Liver (tissue), 9 donors: ENCODE measurements around the gene PLEKHF1. TPM values are rescaled to one million over a fixed set of nuclear protein-coding genes. Genes with fewer than 3 reads are reported as not detected.

Source experiments
- DNase-seq: peaks from one replicate; pipeline ENCODE4 v3.0.0-alpha.2; 2017; ENCODE audit warnings: low spot score
- H3K27ac ChIP-seq, 2 donors: one replicate each; pipeline ENCODE4 v1.7.0; 2013; ENCODE audit warnings: inconsistent platforms in 2 of 2, low read length in 2 of 2, control low read depth in 1 of 2, low read depth in 1 of 2, mild to moderate bottlenecking in 1 of 2
- H3K27me3 ChIP-seq, 4 donors: one replicate each; pipeline versions ENCODE4 v1.6.1 to v1.7.0; 2013; ENCODE audit warnings: low read length in 3 of 4, inconsistent platforms in 1 of 4, mild to moderate bottlenecking in 1 of 4, moderate library complexity in 1 of 4; ENCODE audit not compliant: control insufficient read depth in 4 of 4, insufficient read depth in 4 of 4
- H3K36me3 ChIP-seq, 4 donors: one replicate each; pipeline versions ENCODE4 v1.6.1 to v1.7.0; 2013; ENCODE audit warnings: low read length in 3 of 4, mild to moderate bottlenecking in 3 of 4, low read depth in 1 of 4, moderate library complexity in 1 of 4; ENCODE audit not compliant: control insufficient read depth in 4 of 4, insufficient read depth in 3 of 4
- H3K4me1 ChIP-seq, 4 donors: one replicate each; pipeline versions ENCODE4 v1.6.1 to v1.7.0; 2013; ENCODE audit warnings: low read length in 3 of 4, mild to moderate bottlenecking in 3 of 4, moderate library complexity in 1 of 4; ENCODE audit not compliant: control insufficient read depth in 4 of 4, insufficient read depth in 4 of 4
- H3K4me3 ChIP-seq, 3 donors: one replicate each; pipeline versions ENCODE4 v1.6.1 to v1.7.0; 2013; ENCODE audit warnings: low read length in 3 of 3, control low read depth in 1 of 3, low read depth in 1 of 3, mild to moderate bottlenecking in 1 of 3
- H3K9ac ChIP-seq, 2 donors: one replicate each; pipeline ENCODE4 v1.7.0; 2013; ENCODE audit warnings: low read length in 2 of 2, mild to moderate bottlenecking in 2 of 2, moderate library complexity in 2 of 2, control low read depth in 1 of 2, low read depth in 1 of 2
- H3K9me3 ChIP-seq, 4 donors: one replicate each; pipeline versions ENCODE4 v1.6.1 to v1.7.0; 2013; ENCODE audit warnings: low read length in 3 of 4; ENCODE audit not compliant: control insufficient read depth in 4 of 4
- ATF3 ChIP-seq: IDR thresholded peaks from 2 replicates; pipeline ENCODE4 v1.6.1; 2016; ENCODE audit warnings: antibody characterized with exemption
- CTCF ChIP-seq: fragments of 150-350 bp; IDR thresholded peaks from 2 replicates; pipeline ENCODE4 v1.5.1; 2017; ENCODE audit warnings: improper control_type of control experiment, low read depth, low read length; ENCODE audit not compliant: missing input control
- EGR1 ChIP-seq, 2 donors: IDR thresholded peaks; 2 replicates each; pipeline ENCODE4 v1.6.1; 2016 to 2018; ENCODE audit warnings: antibody characterized with exemption in 2 of 2, low read depth in 2 of 2
- FOXA1 ChIP-seq: IDR thresholded peaks from 2 replicates; pipeline ENCODE4 v1.6.1; 2016; ENCODE audit warnings: antibody characterized with exemption
- FOXA2 ChIP-seq: IDR thresholded peaks from 2 replicates; pipeline ENCODE4 v1.6.1; 2016; ENCODE audit warnings: antibody characterized with exemption
- GABPA ChIP-seq, 2 donors: IDR thresholded peaks in 1 of 2; conservative IDR thresholded peaks in 1 of 2; 2 replicates each; pipeline ENCODE4 v1.6.1; 2016; ENCODE audit warnings: antibody characterized with exemption in 2 of 2, mild to moderate bottlenecking in 1 of 2, moderate library complexity in 1 of 2
- HNF4A ChIP-seq, 2 donors: conservative IDR thresholded peaks; 2 replicates each; pipeline ENCODE4 v1.6.1; 2016; ENCODE audit warnings: antibody characterized with exemption in 2 of 2, mild to moderate bottlenecking in 2 of 2
- HNF4G ChIP-seq: IDR thresholded peaks from 2 replicates; pipeline ENCODE4 v1.6.1; 2016; ENCODE audit warnings: antibody characterized with exemption
- JUND ChIP-seq, 2 donors: IDR thresholded peaks; 2 replicates each; pipeline ENCODE4 v1.6.1; 2016; ENCODE audit warnings: antibody characterized with exemption in 2 of 2
- MAX ChIP-seq: IDR thresholded peaks from 2 replicates; pipeline ENCODE4 v1.6.1; 2016; ENCODE audit warnings: antibody characterized with exemption
- NR2F2 ChIP-seq: IDR thresholded peaks from 2 replicates; pipeline ENCODE4 v1.6.1; 2016; ENCODE audit warnings: antibody characterized with exemption
- RAD21 ChIP-seq, 2 donors: IDR thresholded peaks; 2 replicates each; pipeline ENCODE4 v1.6.1; 2016; ENCODE audit warnings: antibody characterized with exemption in 2 of 2, mild to moderate bottlenecking in 2 of 2
- REST ChIP-seq: IDR thresholded peaks from 2 replicates; pipeline ENCODE4 v1.6.1; 2016; ENCODE audit warnings: antibody characterized with exemption, mild to moderate bottlenecking
- RXRA ChIP-seq, 2 donors: IDR thresholded peaks; 2 replicates each; pipeline ENCODE4 v1.6.1; 2017 to 2018; ENCODE audit warnings: antibody characterized with exemption in 2 of 2, mild to moderate bottlenecking in 1 of 2
- SP1 ChIP-seq: IDR thresholded peaks from 2 replicates; pipeline ENCODE4 v1.6.1; 2018; ENCODE audit warnings: antibody characterized with exemption, mild to moderate bottlenecking
- TAF1 ChIP-seq: conservative IDR thresholded peaks from 2 replicates; pipeline ENCODE4 v1.6.1; 2016; ENCODE audit warnings: antibody characterized with exemption, mild to moderate bottlenecking
- YY1 ChIP-seq: IDR thresholded peaks from 2 replicates; pipeline ENCODE4 v1.6.1; 2016; ENCODE audit warnings: antibody characterized with exemption, mild to moderate bottlenecking
- ZBTB33 ChIP-seq: IDR thresholded peaks from 2 replicates; pipeline ENCODE4 v1.6.1; 2016; ENCODE audit warnings: antibody characterized with exemption
- WGBS: extraction: QIAGEN DNeasy Blood & Tissue Kit; methylation state at CpG from one replicate; pipeline ENCODE4 v1.1.7; 2013; 5-methylcytosine and 5-hydroxymethylcytosine counted together
- polyA plus RNA-seq, 2 donors: library from polyadenylated mRNA; stranded (reverse) in 1 of 2; unstranded in 1 of 2; fragments of 200-250 nt in 1 of 2; fragments of >200 nt in 1 of 2; fragmentation: Nextera tagmentation in 1 of 2; extraction: Ambion mirVana in 1 of 2; gene quantifications; one replicate each; pipeline versions ENCODE4 v1.2.1 to v1.2.3, GENCODE V29; 2013 to 2015
- total RNA-seq, 2 donors: library from RNA; depleted of rRNA; stranded (reverse); fragments of >200 nt; gene quantifications; one replicate each; pipeline ENCODE4 v1.2.3, GENCODE V29; 2014
- donor health status: healthy.
- donor health status: healthy.
- donor health status: healthy.
- donor health status: healthy.
- donor health status: healthy.

Gene PLEKHF1
- total and polyA plus RNA-seq, 4 donors: 2.9 to 15.1 (median 8.9) TPM

GRCh38 chr19:29630655-29631054, 34.6 kb upstream of the PLEKHF1 start:
- H3K27ac ChIP-seq: no peak overlapping the region
- no peaks in the 10 kb centered on the region for H3K36me3 ChIP-seq
- H3K9ac ChIP-seq: no peak overlapping the region
- DNase-seq: no peak
- TF ChIP-seq RXRA (IDR thresholded peaks at IDR 0.05) (no peak), GABPA (IDR thresholded peaks at IDR 0.05 in 1 of 2, conservative IDR thresholded peaks at IDR 0.05 in 1 of 2) (no peak), SP1 (no peak), CTCF (no peak), FOXA1 (no peak), TAF1 (no peak), ATF3 (no peak), NR2F2 (no peak), HNF4A (conservative IDR thresholded peaks at IDR 0.05) (no peak)
- 77% methylated on average over 2 of the region's 2 CpGs for WGBS
- peaks cover 0 to 2% (median 0%) of the 10 kb centered on the region in 4 donors for H3K9me3 ChIP-seq
- no peak overlapping the region for H3K4me3 ChIP-seq
- no peaks in the 10 kb centered on the region for H3K27me3 ChIP-seq
- no peaks in the 10 kb centered on the region for H3K4me1 ChIP-seq

GRCh38 chr19:29631450-29631849, 33.8 kb upstream of the PLEKHF1 start:
- 96% methylated on average over 3 of the region's 3 CpGs for WGBS
- Histone ChIP-seq H3K27ac (no peak overlapping the region), H3K9ac (no peak overlapping the region), H3K4me1 (no peaks in the 10 kb centered on the region), H3K27me3 (no peaks in the 10 kb centered on the region), H3K36me3 (no peaks in the 10 kb centered on the region), H3K4me3 (no peak overlapping the region), H3K9me3 (peaks cover 0 to 2% (median 0%) of the 10 kb centered on the region in 4 donors)
- DNase-seq: no peak
- no peak for TF ChIP-seq EGR1 (IDR thresholded peaks at IDR 0.05; ENCODE audit: low read depth in 2 of 2)
- TF ChIP-seq HNF4G: no peak
- TF ChIP-seq NR2F2: no peak
- no peak for TF ChIP-seq FOXA2
- no peak for TF ChIP-seq YY1
- no peak for TF ChIP-seq ATF3
- no peak for TF ChIP-seq TAF1
- TF ChIP-seq REST: no peak
- TF ChIP-seq RAD21 (IDR thresholded peaks at IDR 0.05): no peak
- no peak for TF ChIP-seq FOXA1
- no peak for TF ChIP-seq MAX
- TF ChIP-seq RXRA (IDR thresholded peaks at IDR 0.05): no peak
- TF ChIP-seq HNF4A (conservative IDR thresholded peaks at IDR 0.05): no peak
- no peak for TF ChIP-seq CTCF
- TF ChIP-seq GABPA (IDR thresholded peaks at IDR 0.05 in 1 of 2, conservative IDR thresholded peaks at IDR 0.05 in 1 of 2): no peak
- TF ChIP-seq SP1: no peak
- no peak for TF ChIP-seq ZBTB33
- TF ChIP-seq JUND (IDR thresholded peaks at IDR 0.05): no peak
